ENCODE measurements around the gene GSK3A.

GSK3A gene

GRCh38 chr19:42206871-42207755, 35.3 kb downstream of the GSK3A start:
- Histone ChIP-seq H3K4me1 (ENCODE audit: control insufficient read depth, insufficient read depth, low read length) (peaks cover 10% of the 10 kb centered on the region), H3K9me3 (ENCODE audit: control insufficient read depth, insufficient read depth, low read length) (no peaks in the 10 kb centered on the region), H3K36me3 (ENCODE audit: control insufficient read depth, insufficient read depth, low read length) (peaks cover 51% of the 10 kb centered on the region), H3K9ac (ENCODE audit: low read depth, low read length) (no peak overlapping the region), H3K27me3 (ENCODE audit: control insufficient read depth, insufficient read depth, low read length) (no peaks in the 10 kb centered on the region), H3K4me3 (ENCODE audit: low read depth, low read length) (no peak overlapping the region)

- H3K36me3 ChIP-seq (ENCODE audit: control insufficient read depth, insufficient read depth, low read length), result peaks cover 54% of the 10 kb centered on the region
- no peak overlapping the region for H3K9ac ChIP-seq (ENCODE audit: low read depth, low read length)
- peaks cover 17% of the 10 kb centered on the region for H3K4me1 ChIP-seq (ENCODE audit: control insufficient read depth, insufficient read depth, low read length)
- no peak overlapping the region for H3K4me3 ChIP-seq (ENCODE audit: low read depth, low read length)
- no peaks in the 10 kb centered on the region for H3K9me3 ChIP-seq (ENCODE audit: control insufficient read depth, insufficient read depth, low read length)
- H3K27me3 ChIP-seq (ENCODE audit: control insufficient read depth, insufficient read depth, low read length), result no peaks in the 10 kb centered on the region
Measured at GRCh38 chr19:42204664-42205063, 37.7 kb downstream of the GSK3A start.

- H3K4me1 ChIP-seq (ENCODE audit: control insufficient read depth, insufficient read depth, low read length), result peaks cover 17% of the 10 kb centered on the region
- H3K36me3 ChIP-seq (ENCODE audit: control insufficient read depth, insufficient read depth, low read length), result peaks cover 59% of the 10 kb centered on the region
- H3K9me3 ChIP-seq (ENCODE audit: control insufficient read depth, insufficient read depth, low read length), result no peaks in the 10 kb centered on the region
- no peak overlapping the region for H3K4me3 ChIP-seq (ENCODE audit: low read depth, low read length)
- H3K9ac ChIP-seq (ENCODE audit: low read depth, low read length), result no peak overlapping the region
- H3K27me3 ChIP-seq (ENCODE audit: control insufficient read depth, insufficient read depth, low read length), result no peaks in the 10 kb centered on the region
Measured at GRCh38 chr19:42203700-42204099, 38.7 kb downstream of the GSK3A start.

- H3K9ac ChIP-seq (ENCODE audit: low read depth, low read length), result no peak overlapping the region
Measured at GRCh38 chr19:42202290-42202880, 40.0 kb downstream of the GSK3A start.

GRCh38 chr19:42201489-42202289, 40.7 kb downstream of the GSK3A start:
- Histone ChIP-seq H3K36me3 (ENCODE audit: control insufficient read depth, insufficient read depth, low read length) (peaks cover 52% of the 10 kb centered on the region), H3K4me3 (ENCODE audit: low read depth, low read length) (no peak overlapping the region), H3K4me1 (ENCODE audit: control insufficient read depth, insufficient read depth, low read length) (peaks cover 26% of the 10 kb centered on the region), H3K27me3 (ENCODE audit: control insufficient read depth, insufficient read depth, low read length) (no peaks in the 10 kb centered on the region), H3K9me3 (ENCODE audit: control insufficient read depth, insufficient read depth, low read length) (no peaks in the 10 kb centered on the region), H3K9ac (ENCODE audit: low read depth, low read length) (no peak overlapping the region)

More at GRCh38 chr19:42202290-42202880, 40.0 kb downstream of the GSK3A start:
- Histone ChIP-seq H3K27me3 (ENCODE audit: control insufficient read depth, insufficient read depth, low read length) (no peaks in the 10 kb centered on the region), H3K4me1 (ENCODE audit: control insufficient read depth, insufficient read depth, low read length) (peaks cover 20% of the 10 kb centered on the region), H3K9me3 (ENCODE audit: control insufficient read depth, insufficient read depth, low read length) (no peaks in the 10 kb centered on the region), H3K4me3 (ENCODE audit: low read depth, low read length) (no peak overlapping the region), H3K36me3 (ENCODE audit: control insufficient read depth, insufficient read depth, low read length) (peaks cover 56% of the 10 kb centered on the region)

GRCh38 chr19:42200116-42200715, 42.2 kb downstream of the GSK3A start:
- peaks cover 51% of the 10 kb centered on the region for H3K36me3 ChIP-seq (ENCODE audit: control insufficient read depth, insufficient read depth, low read length)
- H3K9me3 ChIP-seq (ENCODE audit: control insufficient read depth, insufficient read depth, low read length), result no peaks in the 10 kb centered on the region
- H3K4me1 ChIP-seq (ENCODE audit: control insufficient read depth, insufficient read depth, low read length), result peaks cover 26% of the 10 kb centered on the region
- H3K9ac ChIP-seq (ENCODE audit: low read depth, low read length), result peak overlapping the region; percentile 47
- no peaks in the 10 kb centered on the region for H3K27me3 ChIP-seq (ENCODE audit: control insufficient read depth, insufficient read depth, low read length)
- H3K4me3 ChIP-seq (ENCODE audit: low read depth, low read length), result no peak overlapping the region

- Histone ChIP-seq H3K9me3 (ENCODE audit: control insufficient read depth, insufficient read depth, low read length) (no peaks in the 10 kb centered on the region), H3K9ac (ENCODE audit: low read depth, low read length) (no peak overlapping the region), H3K4me3 (ENCODE audit: low read depth, low read length) (no peak overlapping the region), H3K27me3 (ENCODE audit: control insufficient read depth, insufficient read depth, low read length) (no peaks in the 10 kb centered on the region), H3K36me3 (ENCODE audit: control insufficient read depth, insufficient read depth, low read length) (peaks cover 51% of the 10 kb centered on the region), H3K4me1 (ENCODE audit: control insufficient read depth, insufficient read depth, low read length) (peaks cover 23% of the 10 kb centered on the region)
Measured at GRCh38 chr19:42199440-42200115, 42.8 kb downstream of the GSK3A start.

GRCh38 chr19:42198676-42199439, 43.5 kb downstream of the GSK3A start:
- Histone ChIP-seq H3K4me1 (ENCODE audit: control insufficient read depth, insufficient read depth, low read length) (peaks cover 18% of the 10 kb centered on the region), H3K27me3 (ENCODE audit: control insufficient read depth, insufficient read depth, low read length) (no peaks in the 10 kb centered on the region), H3K4me3 (ENCODE audit: low read depth, low read length) (no peak overlapping the region), H3K9me3 (ENCODE audit: control insufficient read depth, insufficient read depth, low read length) (no peaks in the 10 kb centered on the region), H3K9ac (ENCODE audit: low read depth, low read length) (no peak overlapping the region), H3K36me3 (ENCODE audit: control insufficient read depth, insufficient read depth, low read length) (peaks cover 45% of the 10 kb centered on the region)

GRCh38 chr19:42197375-42197817, 45.0 kb downstream of the GSK3A start:
- H3K27me3 ChIP-seq (ENCODE audit: control insufficient read depth, insufficient read depth, low read length), result no peaks in the 10 kb centered on the region
- peaks cover 36% of the 10 kb centered on the region for H3K36me3 ChIP-seq (ENCODE audit: control insufficient read depth, insufficient read depth, low read length)
- H3K4me3 ChIP-seq (ENCODE audit: low read depth, low read length), result no peak overlapping the region
- H3K9ac ChIP-seq (ENCODE audit: low read depth, low read length), result peak overlapping the region; percentile 4
- peaks cover 18% of the 10 kb centered on the region for H3K4me1 ChIP-seq (ENCODE audit: control insufficient read depth, insufficient read depth, low read length)
- no peaks in the 10 kb centered on the region for H3K9me3 ChIP-seq (ENCODE audit: control insufficient read depth, insufficient read depth, low read length)

- H3K9ac ChIP-seq (ENCODE audit: low read depth, low read length), result no peak overlapping the region
- no peak overlapping the region for H3K4me3 ChIP-seq (ENCODE audit: low read depth, low read length)
- peaks cover 2% of the 10 kb centered on the region for H3K27me3 ChIP-seq (ENCODE audit: control insufficient read depth, insufficient read depth, low read length)
- no peaks in the 10 kb centered on the region for H3K9me3 ChIP-seq (ENCODE audit: control insufficient read depth, insufficient read depth, low read length)
- peaks cover 18% of the 10 kb centered on the region for H3K4me1 ChIP-seq (ENCODE audit: control insufficient read depth, insufficient read depth, low read length)
- peaks cover 27% of the 10 kb centered on the region for H3K36me3 ChIP-seq (ENCODE audit: control insufficient read depth, insufficient read depth, low read length)
Measured at GRCh38 chr19:42196011-42197001, 46.1 kb downstream of the GSK3A start.
